ENCODE results near the gene HIBADH.
"Not testable (repeated sequence)": the region's sequence is repeated elsewhere in the genome, so short reads cannot be mapped to it uniquely, and the experiment has no call there.

The HIBADH gene

DNA sequence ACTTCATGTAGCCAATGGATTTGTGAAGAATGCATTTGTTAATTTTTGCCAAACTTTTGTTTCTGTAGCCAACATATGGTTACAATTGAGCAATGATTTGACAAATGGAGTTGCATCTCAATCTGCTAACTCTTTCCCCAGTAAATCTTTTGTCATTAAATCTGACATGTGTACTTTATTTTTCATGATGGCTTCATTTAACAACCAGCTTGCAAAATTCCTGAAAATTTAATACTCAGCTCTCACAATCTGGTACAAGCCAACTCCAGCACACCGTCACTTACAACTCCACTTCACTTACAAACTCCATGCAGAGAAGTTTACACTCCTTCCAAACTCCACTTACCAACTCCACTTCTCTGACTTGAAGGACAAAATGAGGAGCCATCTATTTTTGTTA lies 26.5 kb upstream of the HIBADH start:
- Mint-ChIP-seq H3K4me3 (no peak overlapping the region), H3K9me3 (no peaks in the 10 kb centered on the region), H3K36me3 (ENCODE audit: low read depth) (no peaks in the 10 kb centered on the region), H3K27me3 (ENCODE audit: low read depth) (peaks cover 18% of the 10 kb centered on the region), H3K27ac (no peak overlapping the region), H3K4me1 (ENCODE audit: low read depth) (no peaks in the 10 kb centered on the region)

DNA sequence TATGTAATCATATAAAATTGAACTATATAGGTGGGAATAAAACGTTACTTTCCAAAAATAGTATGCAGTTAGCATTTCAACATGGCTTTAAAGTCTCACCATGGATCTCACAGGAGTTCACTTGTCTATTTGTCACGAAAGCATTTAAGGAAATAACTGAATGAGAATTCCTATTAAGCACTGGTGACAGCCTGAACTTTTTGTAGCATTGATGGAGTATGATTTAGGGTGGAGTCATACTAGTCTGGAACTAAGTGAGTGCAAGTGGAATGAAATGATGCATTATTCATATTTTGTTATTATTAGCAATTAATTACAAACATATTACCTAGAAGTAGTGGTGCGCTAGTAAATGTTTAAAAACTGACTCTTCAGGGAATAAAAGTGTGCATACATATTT lies 26.0 kb upstream of the HIBADH start:
- no peaks in the 10 kb centered on the region for H3K9me3 Mint-ChIP-seq

DNA sequence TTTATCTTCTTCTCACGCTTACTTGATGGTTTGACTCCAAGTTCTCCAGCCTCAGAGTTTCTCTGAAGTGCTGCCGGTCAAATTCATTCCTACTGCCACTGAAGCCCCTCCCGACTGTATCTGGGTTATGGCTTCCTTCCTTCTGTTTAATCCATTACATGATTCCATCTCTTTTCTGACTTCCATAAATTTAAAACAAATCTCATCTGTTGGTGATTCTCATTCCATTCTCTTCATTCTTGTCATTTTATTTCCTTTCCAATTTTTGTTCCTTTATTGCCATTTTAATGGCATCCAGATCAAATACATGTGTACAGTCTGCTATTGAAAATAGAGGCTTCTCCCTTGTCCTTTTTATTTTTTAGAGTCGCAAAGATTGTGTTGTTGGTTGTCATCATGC lies 25.4 kb upstream of the HIBADH start:
- no peaks in the 10 kb centered on the region for H3K9me3 Mint-ChIP-seq
- no peak overlapping the region for H3K27ac Mint-ChIP-seq
- no peaks in the 10 kb centered on the region for H3K36me3 Mint-ChIP-seq (ENCODE audit: low read depth)
- no peaks in the 10 kb centered on the region for H3K4me1 Mint-ChIP-seq (ENCODE audit: low read depth)
- H3K4me3 Mint-ChIP-seq, result no peak overlapping the region
- peaks cover 18% of the 10 kb centered on the region for H3K27me3 Mint-ChIP-seq (ENCODE audit: low read depth)

More for the DNA sequence above, 26.0 kb upstream of the HIBADH start:
- Mint-ChIP-seq H3K36me3 (ENCODE audit: low read depth) (no peaks in the 10 kb centered on the region), H3K4me3 (no peak overlapping the region), H3K27ac (no peak overlapping the region), H3K27me3 (ENCODE audit: low read depth) (peaks cover 18% of the 10 kb centered on the region), H3K4me1 (ENCODE audit: low read depth) (no peaks in the 10 kb centered on the region)

DNA sequence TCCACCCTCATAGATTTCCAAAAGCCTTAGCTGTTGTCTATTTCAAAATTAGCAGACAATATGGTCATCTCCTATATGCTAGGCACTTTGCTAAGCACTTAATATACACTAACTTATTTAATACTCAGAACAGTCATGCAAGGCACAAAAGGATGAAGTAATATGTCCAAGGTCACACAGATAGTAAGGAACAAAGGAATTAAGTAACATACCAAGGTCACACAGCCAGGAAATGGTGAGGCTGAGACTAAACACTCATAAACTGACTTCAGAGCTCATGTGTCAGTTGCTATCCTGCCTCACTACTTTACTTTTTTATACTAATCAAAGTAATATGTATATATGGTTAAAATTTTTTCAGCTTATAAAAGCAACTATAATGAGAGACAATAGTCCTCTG lies 23.6 kb upstream of the HIBADH start:
- no peaks in the 10 kb centered on the region for H3K36me3 Mint-ChIP-seq (ENCODE audit: low read depth)
- H3K4me1 Mint-ChIP-seq (ENCODE audit: low read depth), result no peaks in the 10 kb centered on the region
- H3K9me3 Mint-ChIP-seq, result no peaks in the 10 kb centered on the region
- H3K27me3 Mint-ChIP-seq (ENCODE audit: low read depth), result peaks cover 18% of the 10 kb centered on the region
- no peak overlapping the region for H3K4me3 Mint-ChIP-seq
- H3K27ac Mint-ChIP-seq, result no peak overlapping the region

DNA sequence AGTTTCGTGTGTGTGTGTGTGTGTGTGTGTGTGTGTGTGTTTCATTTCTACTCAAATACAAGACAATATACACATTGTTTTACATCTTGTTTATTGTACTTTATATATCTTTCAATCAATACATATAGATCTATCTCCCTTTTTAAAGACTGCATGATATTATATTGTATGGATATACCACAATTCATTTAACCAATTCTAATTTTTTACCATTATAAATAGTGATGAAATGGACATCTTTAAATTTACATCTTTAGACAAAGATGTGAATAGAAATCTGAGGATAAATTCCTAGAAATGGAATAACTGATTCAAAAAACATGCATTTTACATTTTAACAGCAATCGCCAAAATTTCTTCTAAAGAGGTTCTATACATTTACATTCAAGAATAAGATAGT lies 23.2 kb upstream of the HIBADH start:
- H3K9me3 Mint-ChIP-seq, result no peaks in the 10 kb centered on the region
- no peaks in the 10 kb centered on the region for H3K4me1 Mint-ChIP-seq (ENCODE audit: low read depth)
- H3K36me3 Mint-ChIP-seq (ENCODE audit: low read depth), result no peaks in the 10 kb centered on the region
- peaks cover 18% of the 10 kb centered on the region for H3K27me3 Mint-ChIP-seq (ENCODE audit: low read depth)
- no peak overlapping the region for H3K4me3 Mint-ChIP-seq
- no peak overlapping the region for H3K27ac Mint-ChIP-seq

DNA sequence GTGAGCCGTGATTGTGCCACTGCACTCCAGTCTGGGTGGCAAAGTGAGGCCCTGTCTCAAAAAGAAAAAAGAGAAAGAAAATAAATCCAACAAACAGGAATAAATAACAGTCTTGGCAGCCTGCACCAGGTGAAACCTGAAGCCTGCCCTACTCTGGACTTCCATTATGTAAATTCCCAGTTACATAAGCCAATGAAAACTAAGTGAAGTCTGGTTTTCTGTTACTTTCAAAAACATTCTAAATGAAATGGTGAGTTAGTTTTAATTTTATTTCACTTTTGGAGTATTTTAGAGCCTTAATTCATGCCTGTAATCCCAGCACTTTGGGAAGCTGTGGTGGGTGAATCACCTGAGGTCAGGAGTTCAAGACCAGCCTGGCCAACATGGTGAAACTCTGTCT lies 22.5 kb upstream of the HIBADH start:
- Mint-ChIP-seq H3K9me3 (no peaks in the 10 kb centered on the region), H3K27ac (no peak overlapping the region), H3K4me1 (ENCODE audit: low read depth) (no peaks in the 10 kb centered on the region), H3K36me3 (ENCODE audit: low read depth) (no peaks in the 10 kb centered on the region), H3K27me3 (ENCODE audit: low read depth) (peaks cover 18% of the 10 kb centered on the region), H3K4me3 (no peak overlapping the region)

DNA sequence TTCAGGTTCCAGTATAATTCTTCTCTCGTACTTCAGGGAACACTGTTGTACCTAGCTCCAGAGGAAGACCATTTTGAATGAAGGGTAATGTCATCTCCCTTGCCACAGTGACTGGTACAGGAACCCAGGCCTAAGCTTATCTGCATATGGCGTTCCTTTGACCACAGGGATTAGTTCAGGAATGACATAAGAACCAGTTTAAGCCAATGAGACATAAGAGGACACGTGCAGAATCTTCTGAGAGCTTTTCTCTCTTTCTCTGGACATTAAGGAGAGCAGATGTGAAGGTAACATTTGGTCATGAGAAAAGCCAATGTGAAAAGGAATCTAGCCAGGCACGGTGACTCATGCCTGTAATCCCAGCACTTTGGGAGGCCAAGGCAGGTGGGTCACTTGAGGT lies 21.8 kb upstream of the HIBADH start:
- Mint-ChIP-seq H3K4me1 (ENCODE audit: low read depth) (no peaks in the 10 kb centered on the region), H3K36me3 (ENCODE audit: low read depth) (no peaks in the 10 kb centered on the region), H3K9me3 (no peaks in the 10 kb centered on the region), H3K4me3 (no peak overlapping the region), H3K27ac (no peak overlapping the region), H3K27me3 (ENCODE audit: low read depth) (peaks cover 15% of the 10 kb centered on the region)

DNA sequence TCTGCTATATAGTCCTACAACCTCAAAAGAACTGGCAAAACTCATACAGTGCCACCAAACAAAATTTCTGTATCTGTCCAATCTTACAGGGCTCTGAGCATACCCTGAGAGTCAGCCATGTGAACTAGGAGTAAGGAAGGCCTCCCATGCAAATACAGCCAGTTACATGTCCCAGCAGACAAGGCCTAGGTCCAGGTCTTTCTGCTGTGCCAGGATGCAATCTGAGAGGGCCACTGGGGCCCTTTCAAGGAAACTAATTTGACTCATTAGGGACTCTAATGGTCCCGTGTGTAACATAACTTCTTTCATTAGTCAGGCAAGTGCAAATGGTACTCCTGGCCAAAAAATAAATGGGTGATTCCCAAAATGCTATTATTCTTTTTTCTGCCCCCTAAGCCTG lies 17.9 kb upstream of the HIBADH start:
- no peak overlapping the region for H3K27ac Mint-ChIP-seq
- H3K4me1 Mint-ChIP-seq (ENCODE audit: low read depth), result no peaks in the 10 kb centered on the region
- H3K36me3 Mint-ChIP-seq (ENCODE audit: low read depth), result no peaks in the 10 kb centered on the region
- no peaks in the 10 kb centered on the region for H3K9me3 Mint-ChIP-seq
- no peaks in the 10 kb centered on the region for H3K27me3 Mint-ChIP-seq (ENCODE audit: low read depth)
- H3K4me3 Mint-ChIP-seq, result no peak overlapping the region

DNA sequence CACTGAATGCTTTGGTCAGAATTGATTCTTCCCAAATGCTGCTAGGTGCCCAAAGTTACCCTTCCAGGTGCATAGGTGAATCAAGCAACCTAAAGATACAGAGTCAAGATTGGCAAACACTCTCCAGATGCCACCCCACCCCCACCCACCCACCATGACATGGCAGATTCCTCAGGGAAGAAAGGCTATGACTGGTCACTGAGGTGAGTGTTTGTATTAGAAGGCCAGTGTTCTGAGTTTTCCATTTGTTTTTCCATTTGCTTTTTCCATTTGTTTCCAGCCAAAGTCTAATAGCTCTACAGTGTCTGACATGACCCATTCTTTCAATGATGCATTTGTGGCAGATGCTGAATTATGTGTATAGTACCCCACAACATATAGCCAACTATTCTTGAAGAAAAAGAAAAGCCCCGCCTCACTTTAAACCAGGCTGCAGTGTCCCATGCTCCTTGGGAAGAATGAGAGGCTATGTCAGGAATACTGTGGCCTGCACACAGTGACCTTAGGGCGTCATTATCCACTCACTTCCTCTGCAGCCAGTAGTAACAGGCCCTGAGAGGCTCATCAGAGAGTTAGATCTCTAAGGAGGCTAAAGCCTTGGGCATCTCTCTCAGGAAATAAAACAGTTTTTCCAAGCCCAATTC lies 16.1 kb upstream of the HIBADH start:
- Mint-ChIP-seq H3K4me3 (no peak overlapping the region), H3K27ac (no peak overlapping the region), H3K36me3 (ENCODE audit: low read depth) (no peaks in the 10 kb centered on the region), H3K4me1 (ENCODE audit: low read depth) (no peaks in the 10 kb centered on the region), H3K27me3 (ENCODE audit: low read depth) (no peaks in the 10 kb centered on the region), H3K9me3 (no peaks in the 10 kb centered on the region)

DNA sequence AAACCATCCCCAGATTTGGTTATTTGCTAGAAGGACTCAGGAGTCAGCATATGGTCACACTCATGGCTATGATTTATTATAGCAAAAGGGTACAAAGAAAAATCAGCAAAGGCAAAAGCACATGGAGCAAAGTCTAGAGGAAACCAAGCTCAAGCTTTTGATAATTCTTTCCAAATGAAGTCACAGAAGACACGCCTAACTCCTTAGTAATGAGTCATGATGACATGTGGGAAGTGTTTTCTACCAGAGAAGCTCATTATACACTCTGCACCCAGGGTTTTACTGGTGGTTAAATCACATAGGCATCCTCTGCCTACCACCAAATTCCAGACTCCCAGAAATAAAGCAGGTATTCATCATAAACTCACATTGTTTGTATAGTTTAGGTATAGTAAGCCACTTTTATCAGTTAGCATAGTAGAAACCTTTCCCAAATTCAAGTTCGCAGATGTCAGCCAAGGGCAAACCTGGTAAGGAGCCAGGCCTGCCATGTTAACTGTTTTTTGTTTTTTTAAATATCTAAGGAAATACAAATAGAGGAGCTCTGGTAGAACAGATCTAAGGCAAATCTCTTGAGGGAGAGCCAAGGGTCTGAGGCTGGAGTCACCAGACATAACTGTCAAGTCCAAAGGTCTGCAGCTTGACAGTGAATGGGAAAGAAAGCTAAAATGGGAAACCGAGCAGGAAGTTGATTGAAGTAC lies 15.4 kb upstream of the HIBADH start:
- Mint-ChIP-seq H3K27ac (no peak overlapping the region), H3K4me1 (ENCODE audit: low read depth) (no peaks in the 10 kb centered on the region), H3K4me3 (no peak overlapping the region), H3K36me3 (ENCODE audit: low read depth) (no peaks in the 10 kb centered on the region), H3K9me3 (no peaks in the 10 kb centered on the region), H3K27me3 (ENCODE audit: low read depth) (no peaks in the 10 kb centered on the region)

DNA sequence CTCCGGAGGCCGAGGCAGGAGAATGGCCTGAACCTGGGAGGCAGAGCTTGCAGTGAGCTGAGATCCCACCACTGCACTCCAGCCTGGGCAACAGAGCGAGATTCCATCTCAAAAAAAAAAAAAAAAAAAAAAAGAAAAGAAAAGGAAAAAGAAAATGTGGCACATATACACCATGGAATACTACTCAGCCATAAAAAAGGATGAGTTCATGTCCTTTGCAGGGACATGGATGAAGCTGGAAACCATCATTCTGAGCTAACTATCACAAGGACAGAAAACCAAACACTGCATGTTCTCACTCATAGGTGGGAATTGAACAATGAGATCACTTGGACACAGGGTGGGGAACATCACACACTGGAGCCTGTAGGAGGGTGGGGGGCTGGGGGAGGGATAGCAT lies 11.4 kb upstream of the HIBADH start:
- not testable (repeated sequence) for H3K36me3 Mint-ChIP-seq (ENCODE audit: low read depth); H3K27ac Mint-ChIP-seq; H3K4me3 Mint-ChIP-seq; H3K27me3 Mint-ChIP-seq (ENCODE audit: low read depth); H3K9me3 Mint-ChIP-seq; H3K4me1 Mint-ChIP-seq (ENCODE audit: low read depth)

DNA sequence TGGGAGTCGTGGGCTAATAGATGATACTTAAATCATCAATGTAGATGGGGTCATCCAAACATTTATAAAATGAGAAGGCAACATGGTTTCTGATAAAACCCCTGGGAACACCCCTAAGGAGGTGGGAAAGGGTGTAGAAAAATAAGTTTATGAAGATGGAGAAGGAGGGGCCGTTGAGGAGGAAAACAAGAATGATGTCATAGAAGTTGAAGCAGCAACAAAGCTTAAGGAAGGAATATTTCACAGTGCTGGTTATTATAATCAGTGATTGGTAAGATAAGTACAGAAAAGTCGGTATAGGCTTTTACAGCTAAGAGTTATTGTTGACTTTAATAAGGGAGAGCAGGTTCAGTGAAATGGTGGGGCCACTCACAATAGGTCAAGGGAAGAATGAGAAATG lies 9.0 kb upstream of the HIBADH start:
- H3K4me1 Mint-ChIP-seq (ENCODE audit: low read depth), result no peaks in the 10 kb centered on the region
- H3K9me3 Mint-ChIP-seq, result no peaks in the 10 kb centered on the region
- H3K27me3 Mint-ChIP-seq (ENCODE audit: low read depth), result peaks cover 8% of the 10 kb centered on the region
- H3K36me3 Mint-ChIP-seq (ENCODE audit: low read depth), result no peaks in the 10 kb centered on the region
- H3K4me3 Mint-ChIP-seq, result no peak overlapping the region
- no peak overlapping the region for H3K27ac Mint-ChIP-seq

DNA sequence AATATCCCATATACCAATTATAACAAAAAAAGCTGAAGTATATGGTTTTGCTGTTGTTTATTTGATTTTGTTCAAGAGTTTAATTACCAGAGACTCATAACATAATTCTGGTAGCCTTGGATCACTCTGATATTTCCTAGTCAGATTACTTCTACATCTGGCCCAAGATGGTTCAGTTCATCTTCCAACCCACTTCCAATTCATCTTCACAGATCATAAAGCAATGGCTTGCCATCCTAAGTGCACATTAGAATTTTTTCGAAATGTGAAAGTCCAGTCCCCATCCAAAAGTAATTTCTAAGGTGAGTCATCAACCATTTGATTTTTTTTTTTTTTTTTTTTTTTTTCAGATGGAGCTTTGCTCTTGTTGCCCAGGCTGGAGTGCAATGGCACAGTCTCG lies 8.0 kb upstream of the HIBADH start:
- no peak overlapping the region for H3K4me3 Mint-ChIP-seq
- no peaks in the 10 kb centered on the region for H3K36me3 Mint-ChIP-seq (ENCODE audit: low read depth)
- no peaks in the 10 kb centered on the region for H3K9me3 Mint-ChIP-seq
- no peaks in the 10 kb centered on the region for H3K4me1 Mint-ChIP-seq (ENCODE audit: low read depth)
- no peak overlapping the region for H3K27ac Mint-ChIP-seq
- peaks cover 8% of the 10 kb centered on the region for H3K27me3 Mint-ChIP-seq (ENCODE audit: low read depth)

DNA sequence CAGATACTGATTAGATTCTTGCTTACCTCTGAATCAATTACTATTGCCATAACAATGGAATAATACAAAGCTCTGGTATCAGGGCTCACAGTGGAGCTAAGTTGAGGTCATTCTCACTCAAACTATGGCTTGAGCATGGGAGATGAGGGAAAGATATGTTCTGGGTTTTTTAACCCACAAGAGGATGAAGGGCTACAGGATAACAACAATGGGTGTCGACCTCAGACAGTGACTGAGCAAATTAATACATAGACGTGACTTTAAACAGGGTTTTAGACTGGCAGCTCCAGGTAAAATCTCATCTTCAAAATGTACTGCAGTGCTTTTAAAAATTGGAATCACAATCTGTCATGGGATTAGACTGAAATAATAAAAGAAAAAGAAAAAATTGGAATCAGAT lies 7.5 kb upstream of the HIBADH start:
- Mint-ChIP-seq H3K4me1 (ENCODE audit: low read depth) (no peaks in the 10 kb centered on the region), H3K27me3 (ENCODE audit: low read depth) (peaks cover 8% of the 10 kb centered on the region), H3K9me3 (no peaks in the 10 kb centered on the region), H3K27ac (no peak overlapping the region), H3K36me3 (ENCODE audit: low read depth) (no peaks in the 10 kb centered on the region), H3K4me3 (no peak overlapping the region)

DNA sequence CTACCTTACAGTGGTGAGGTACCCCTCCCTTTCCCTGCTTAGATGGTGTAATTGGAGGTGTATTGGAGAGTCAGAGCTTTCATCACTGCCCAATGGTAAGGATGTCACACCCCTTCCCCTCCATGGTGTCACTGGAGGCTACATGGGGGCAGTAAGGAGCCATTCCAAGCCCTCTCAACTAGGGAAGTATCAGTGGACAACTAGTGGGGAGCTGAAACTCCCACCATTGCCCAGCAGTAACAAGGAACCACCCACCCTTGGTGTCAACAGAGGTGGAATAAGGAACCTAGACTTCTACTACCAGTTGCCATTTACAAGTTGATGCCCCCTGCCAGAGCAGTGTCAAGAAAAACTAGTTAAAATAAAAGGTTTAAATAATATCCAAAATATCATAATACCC lies 2.8 kb upstream of the HIBADH start:
- no peak overlapping the region for H3K27ac Mint-ChIP-seq
- H3K27me3 Mint-ChIP-seq (ENCODE audit: low read depth), result no peaks in the 10 kb centered on the region
- no peak overlapping the region for H3K4me3 Mint-ChIP-seq
- no peaks in the 10 kb centered on the region for H3K36me3 Mint-ChIP-seq (ENCODE audit: low read depth)
- peaks cover 8% of the 10 kb centered on the region for H3K4me1 Mint-ChIP-seq (ENCODE audit: low read depth)
- H3K9me3 Mint-ChIP-seq, result no peaks in the 10 kb centered on the region

DNA sequence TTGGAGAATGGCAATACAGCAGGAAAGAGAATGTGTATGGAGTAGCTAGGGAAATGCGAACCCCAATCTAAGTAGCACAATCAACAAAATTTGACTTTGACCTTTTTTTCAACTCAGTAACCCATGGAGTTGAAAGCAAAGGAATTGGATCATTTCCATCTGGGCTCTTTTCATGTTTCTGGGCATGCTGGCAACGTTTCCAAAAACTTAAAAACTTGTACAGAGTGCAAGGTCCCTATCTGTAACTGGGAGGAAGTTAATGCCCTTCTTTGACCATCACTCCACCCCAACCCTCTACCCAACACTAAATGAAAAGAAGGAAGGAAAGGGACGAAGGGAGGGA lies 1.3 kb upstream of the HIBADH start:
- Mint-ChIP-seq H3K4me1 (ENCODE audit: low read depth) (peaks cover 8% of the 10 kb centered on the region), H3K9me3 (no peaks in the 10 kb centered on the region), H3K4me3 (peak overlapping the region; percentile 51), H3K36me3 (ENCODE audit: low read depth) (no peaks in the 10 kb centered on the region), H3K27ac (peak overlapping the region; percentile 72), H3K27me3 (ENCODE audit: low read depth) (no peaks in the 10 kb centered on the region)

Data from T-helper 1 cell treated with Interleukin-12 subunit alpha and Interleukin-12 subunit beta and Interleukin-4 antibody, amounts not matched to agents 30 μg/mL and 1 μg/mL, for 36 hours (primary cell).